ENCODE data around the gene ZBTB7C.

ZBTB7C gene

DNA sequence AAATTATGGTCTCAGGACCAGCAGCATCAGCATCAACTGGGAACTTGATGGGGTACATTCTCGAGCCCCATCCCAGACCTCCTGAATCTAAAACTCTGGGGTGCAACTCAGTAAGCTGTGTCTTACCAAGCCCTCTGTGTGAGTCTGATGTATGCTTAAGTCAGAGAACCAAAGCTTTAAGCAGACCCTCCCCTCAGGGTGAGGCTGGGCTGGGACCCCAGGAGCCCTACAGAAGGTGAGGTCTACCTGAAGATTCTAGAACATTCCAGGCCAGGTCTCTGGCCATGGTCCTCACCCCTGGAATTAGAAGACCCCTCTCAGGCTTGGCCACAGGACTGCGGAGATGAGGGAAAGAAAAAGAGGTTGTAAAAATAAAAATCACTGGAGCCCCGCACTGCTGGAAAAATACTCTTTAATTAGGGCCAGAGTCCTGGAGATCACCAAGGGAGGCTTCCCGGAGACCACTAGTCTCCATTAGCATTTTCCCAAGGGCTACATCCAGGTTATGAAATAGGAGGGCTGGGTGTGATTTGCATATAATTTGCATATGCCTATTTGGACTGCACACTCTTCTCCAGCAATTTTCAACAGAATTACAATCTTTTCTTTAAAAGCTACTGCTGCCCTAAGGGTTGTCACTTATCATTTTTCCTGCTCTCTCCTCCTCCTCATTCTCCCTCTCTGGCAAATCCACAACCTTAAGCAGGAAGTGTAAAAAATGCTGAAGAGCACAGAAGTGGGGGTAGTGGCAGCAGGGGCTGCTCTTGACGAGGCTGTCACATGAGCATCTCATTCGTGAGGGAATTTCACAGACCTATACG, 100.2 kb downstream of the ZBTB7C start:
- H3K4me3 ChIP-seq (ENCODE audit: low read depth, low read length), result no peak overlapping the region
- TF ChIP-seq CTCF (IDR thresholded peaks at IDR 0.05; ENCODE audit: low read depth, low read length), result no peak
- DNase-seq, result no peak
- H3K27me3 ChIP-seq, result no peaks in the 10 kb centered on the region
- H3K4me1 ChIP-seq, result no peaks in the 10 kb centered on the region
- no peaks in the 10 kb centered on the region for H3K36me3 ChIP-seq
- no peaks in the 10 kb centered on the region for H3K9me3 ChIP-seq

DNA sequence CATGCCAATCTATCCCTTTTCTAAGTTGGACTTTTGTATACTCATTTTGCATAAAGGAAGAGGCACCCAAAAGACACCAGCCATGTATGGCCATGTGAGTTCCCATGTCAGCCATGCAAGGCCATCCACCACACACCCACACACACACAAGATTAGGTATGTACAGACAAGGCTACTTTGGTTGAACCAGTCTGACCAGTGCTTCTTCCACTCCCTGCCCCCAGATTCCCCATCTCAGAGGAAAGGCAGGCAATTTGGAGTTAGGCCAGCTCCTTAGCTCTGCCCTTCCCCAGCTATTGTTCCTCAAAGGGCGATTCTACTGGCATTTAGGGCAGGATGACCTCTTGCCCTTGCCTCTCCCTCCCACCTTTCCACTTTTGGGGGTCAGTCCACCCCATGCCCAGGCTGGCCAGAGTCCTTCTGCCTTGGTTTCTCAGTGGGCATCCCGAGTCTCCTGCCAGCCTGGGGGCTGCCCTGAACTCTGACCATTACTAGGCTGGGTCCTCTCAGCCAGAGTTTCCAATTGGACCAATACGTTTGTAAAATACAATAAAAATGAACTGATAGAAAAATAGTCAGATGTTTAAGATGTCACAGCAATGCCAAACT, 101.1 kb downstream of the ZBTB7C start:
- TF ChIP-seq CTCF (IDR thresholded peaks at IDR 0.05; ENCODE audit: low read depth, low read length), result no peak
- no peaks in the 10 kb centered on the region for H3K27me3 ChIP-seq
- H3K4me1 ChIP-seq, result no peaks in the 10 kb centered on the region
- H3K9me3 ChIP-seq, result no peaks in the 10 kb centered on the region
- H3K36me3 ChIP-seq, result no peaks in the 10 kb centered on the region
- H3K4me3 ChIP-seq (ENCODE audit: low read depth, low read length), result no peak overlapping the region
- no peak for DNase-seq

DNA sequence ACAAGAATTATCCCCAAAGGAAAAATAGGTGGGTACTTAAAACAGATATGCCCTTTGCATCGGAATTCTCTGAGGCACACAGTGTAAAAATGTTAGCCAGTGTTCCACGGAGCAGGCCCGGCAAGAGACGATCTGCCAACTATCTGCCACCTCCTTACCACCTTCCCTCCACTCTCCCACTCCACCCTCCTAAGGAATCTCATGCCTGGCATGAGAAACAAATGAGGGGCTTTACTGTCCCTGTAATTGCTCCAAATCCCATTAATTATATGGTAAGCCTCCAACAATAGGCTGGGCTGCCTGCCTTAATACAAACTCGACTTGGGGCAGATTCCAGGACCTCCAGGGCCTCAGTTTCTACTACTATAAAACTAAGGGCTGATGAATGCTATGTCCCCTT, 102.3 kb downstream of the ZBTB7C start:
- no peaks in the 10 kb centered on the region for H3K4me1 ChIP-seq
- no peak overlapping the region for H3K4me3 ChIP-seq (ENCODE audit: low read depth, low read length)
- DNase-seq, result no peak
- no peak for TF ChIP-seq CTCF (IDR thresholded peaks at IDR 0.05; ENCODE audit: low read depth, low read length)
- H3K9me3 ChIP-seq, result no peaks in the 10 kb centered on the region
- H3K27me3 ChIP-seq, result no peaks in the 10 kb centered on the region
- no peaks in the 10 kb centered on the region for H3K36me3 ChIP-seq

DNA sequence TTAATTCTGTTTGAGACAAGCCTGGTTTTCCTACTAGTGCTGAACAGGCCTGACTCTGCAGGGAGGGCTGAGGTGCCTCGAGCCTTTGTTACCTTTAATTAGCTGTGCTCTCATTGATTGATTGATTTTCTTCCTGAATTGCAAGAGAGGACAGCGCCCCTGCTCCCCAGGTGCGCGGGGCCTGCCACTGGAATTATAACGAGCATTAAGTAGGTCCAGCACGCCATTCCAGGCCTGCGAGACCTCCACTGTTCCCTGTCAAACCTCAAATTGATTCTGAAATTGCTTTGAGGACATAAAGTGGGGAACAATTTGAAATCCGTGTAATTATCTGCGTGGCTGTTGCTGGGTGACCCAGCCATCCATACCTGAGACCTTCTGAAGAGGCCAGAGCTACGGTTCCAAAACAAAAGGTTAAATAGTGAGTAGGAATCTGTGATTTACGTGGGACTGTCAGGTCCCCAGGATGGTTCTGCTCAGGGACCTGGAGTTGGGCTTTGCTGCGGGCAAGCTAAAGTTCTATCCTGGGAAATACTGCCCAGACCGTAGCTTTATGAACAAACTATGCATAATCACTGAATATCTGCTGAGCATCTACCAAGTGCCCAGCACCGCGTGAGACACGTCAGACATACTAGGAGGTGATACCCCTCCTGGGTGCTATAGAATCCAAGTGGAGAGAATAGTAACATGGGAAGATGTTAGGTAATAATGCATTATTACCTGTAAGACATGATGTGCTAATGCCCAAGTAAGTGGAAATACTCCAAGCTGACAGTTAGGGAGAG, 104.1 kb downstream of the ZBTB7C start:
- Histone ChIP-seq H3K36me3 (no peaks in the 10 kb centered on the region), H3K27me3 (no peaks in the 10 kb centered on the region), H3K9me3 (no peaks in the 10 kb centered on the region), H3K4me3 (ENCODE audit: low read depth, low read length) (no peak overlapping the region), H3K4me1 (no peaks in the 10 kb centered on the region)
- DNase-seq, result no peak
- no peak for TF ChIP-seq CTCF (IDR thresholded peaks at IDR 0.05; ENCODE audit: low read depth, low read length)

GRCh38 chr18:48303883-48304282, 105.3 kb downstream of the ZBTB7C start:
- Histone ChIP-seq H3K4me1 (no peaks in the 10 kb centered on the region), H3K9me3 (no peaks in the 10 kb centered on the region), H3K27me3 (no peaks in the 10 kb centered on the region), H3K4me3 (ENCODE audit: low read depth, low read length) (no peak overlapping the region), H3K36me3 (no peaks in the 10 kb centered on the region)
- no peak for DNase-seq
- no peak for TF ChIP-seq CTCF (IDR thresholded peaks at IDR 0.05; ENCODE audit: low read depth, low read length)
